Vagina (tissue), 2 donors: Measurements from ENCODE around the gene GID8.
"Not testable (repeated sequence)": the region's sequence is repeated elsewhere in the genome, so short reads cannot be mapped to it uniquely, and the experiment has no call there.

ENCODE experiments used
- POLR2A ChIP-seq, 2 donors: fragments of 450-650 bp; IDR thresholded peaks; one replicate each; pipeline ENCODE4 v1.6.1; 2017; ENCODE audit warnings: antibody characterized with exemption in 2 of 2, mild to moderate bottlenecking in 2 of 2, moderate library complexity in 2 of 2
- POLR2AphosphoS5 ChIP-seq, 2 donors: sonication (generic); formaldehyde crosslinking; IDR thresholded peaks; one replicate each; pipeline ENCODE4 v1.9.0; 2017; ENCODE audit warnings: antibody characterized with exemption in 2 of 2, mild to moderate bottlenecking in 2 of 2, low read depth in 1 of 2; ENCODE audit not compliant: insufficient read depth in 1 of 2
- TF ChIP-seq, protein P1 (sequence below), 3 experiments: fragments of 450-650 bp in 2 of 3; fragments of 200-600 bp in 1 of 3; sonication (generic) in 1 of 3; IDR thresholded peaks; one replicate each; pipeline ENCODE4 v1.5.1; 2017 to 2019; ENCODE audit warnings: antibody characterized with exemption in 3 of 3, mild to moderate bottlenecking in 2 of 3, moderate library complexity in 2 of 3

DNA sequence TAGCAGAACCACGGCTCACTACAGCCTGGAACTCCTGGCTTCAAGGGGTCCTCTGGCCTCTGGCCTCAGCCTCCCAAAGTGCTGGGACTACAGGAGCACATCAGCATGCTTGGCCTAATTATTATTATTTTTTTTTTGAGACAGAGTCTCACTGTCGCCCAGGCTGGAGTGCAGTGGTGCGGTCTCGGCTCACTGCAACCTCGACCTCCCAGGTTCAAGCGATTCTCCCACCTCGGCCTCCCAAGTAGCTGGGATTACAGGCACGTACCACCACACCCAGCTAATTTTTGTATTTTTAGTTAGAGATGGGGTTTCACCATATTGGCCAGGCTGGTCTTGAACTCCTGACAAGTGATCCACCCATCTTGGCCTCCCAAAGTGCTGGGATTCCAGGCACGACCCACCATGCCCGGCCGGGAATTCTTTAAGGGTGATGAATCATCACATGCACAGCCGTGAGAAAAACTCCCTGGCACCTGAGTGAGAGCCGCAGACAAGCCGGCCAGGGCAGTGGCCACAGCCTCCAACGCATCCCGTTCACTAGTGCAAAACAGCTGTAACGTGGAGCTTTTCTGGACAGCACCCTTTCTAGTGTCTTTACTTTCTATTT, 14.8 kb upstream of the GID8 start:
- TF ChIP-seq POLR2A (IDR thresholded peaks at IDR 0.05) = not testable (repeated sequence)
- TF ChIP-seq, protein P1, sequence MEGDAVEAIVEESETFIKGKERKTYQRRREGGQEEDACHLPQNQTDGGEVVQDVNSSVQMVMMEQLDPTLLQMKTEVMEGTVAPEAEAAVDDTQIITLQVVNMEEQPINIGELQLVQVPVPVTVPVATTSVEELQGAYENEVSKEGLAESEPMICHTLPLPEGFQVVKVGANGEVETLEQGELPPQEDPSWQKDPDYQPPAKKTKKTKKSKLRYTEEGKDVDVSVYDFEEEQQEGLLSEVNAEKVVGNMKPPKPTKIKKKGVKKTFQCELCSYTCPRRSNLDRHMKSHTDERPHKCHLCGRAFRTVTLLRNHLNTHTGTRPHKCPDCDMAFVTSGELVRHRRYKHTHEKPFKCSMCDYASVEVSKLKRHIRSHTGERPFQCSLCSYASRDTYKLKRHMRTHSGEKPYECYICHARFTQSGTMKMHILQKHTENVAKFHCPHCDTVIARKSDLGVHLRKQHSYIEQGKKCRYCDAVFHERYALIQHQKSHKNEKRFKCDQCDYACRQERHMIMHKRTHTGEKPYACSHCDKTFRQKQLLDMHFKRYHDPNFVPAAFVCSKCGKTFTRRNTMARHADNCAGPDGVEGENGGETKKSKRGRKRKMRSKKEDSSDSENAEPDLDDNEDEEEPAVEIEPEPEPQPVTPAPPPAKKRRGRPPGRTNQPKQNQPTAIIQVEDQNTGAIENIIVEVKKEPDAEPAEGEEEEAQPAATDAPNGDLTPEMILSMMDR (IDR thresholded peaks at IDR 0.05) = not testable (repeated sequence)
- peak; percentile 38 to 43 for TF ChIP-seq POLR2AphosphoS5 (IDR thresholded peaks at IDR 0.05; ENCODE audit: insufficient read depth in 1 of 2, low read depth in 1 of 2)
